CD4-positive, alpha-beta T cell treated with Interleukin-6 for 4 hours (primary cell): Measurements from ENCODE around the gene YWHAH.

ENCODE experiments used
- DNase-seq: peaks from one replicate; pipeline ENCODE4 v3.0.0-alpha.2; 2020; ENCODE audit warnings: mixed read lengths

Gene YWHAH

DNA sequence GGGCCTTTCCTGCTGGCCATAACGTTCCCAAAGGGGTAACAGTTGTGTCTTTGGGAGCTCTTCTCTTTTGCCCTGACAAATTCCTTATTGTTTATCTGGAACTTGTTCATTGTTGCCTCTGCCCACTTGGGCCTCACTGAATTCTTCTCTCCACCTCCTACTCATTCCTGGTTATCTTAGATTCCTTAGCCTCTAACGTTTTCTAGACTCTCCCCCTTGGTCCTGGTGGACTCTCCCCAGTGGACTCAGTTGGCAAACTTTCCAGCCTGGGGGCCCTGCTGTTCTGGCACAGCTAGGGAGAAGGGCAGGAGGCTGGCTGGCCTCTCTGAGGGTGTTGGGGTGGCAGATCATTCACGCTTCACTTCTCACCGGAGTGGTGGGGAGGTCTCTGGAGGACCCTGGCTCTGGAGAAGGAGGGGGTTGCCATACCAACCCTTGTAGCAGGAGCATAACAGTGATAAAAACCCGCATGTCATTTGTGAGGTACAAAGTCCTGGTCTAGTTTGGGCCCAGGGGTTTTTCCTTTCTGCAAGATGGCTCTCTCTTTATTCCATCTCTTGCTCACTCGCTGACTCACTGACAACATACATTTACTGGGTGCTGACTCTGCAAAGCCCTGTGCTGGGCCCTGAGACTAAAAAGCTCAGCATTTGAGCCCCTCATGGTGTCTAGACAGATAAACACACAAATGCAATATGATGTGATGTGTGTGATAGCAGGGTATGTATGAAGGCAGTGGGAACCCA, 39.7 kb downstream of the YWHAH start:
- no peak for DNase-seq

DNA sequence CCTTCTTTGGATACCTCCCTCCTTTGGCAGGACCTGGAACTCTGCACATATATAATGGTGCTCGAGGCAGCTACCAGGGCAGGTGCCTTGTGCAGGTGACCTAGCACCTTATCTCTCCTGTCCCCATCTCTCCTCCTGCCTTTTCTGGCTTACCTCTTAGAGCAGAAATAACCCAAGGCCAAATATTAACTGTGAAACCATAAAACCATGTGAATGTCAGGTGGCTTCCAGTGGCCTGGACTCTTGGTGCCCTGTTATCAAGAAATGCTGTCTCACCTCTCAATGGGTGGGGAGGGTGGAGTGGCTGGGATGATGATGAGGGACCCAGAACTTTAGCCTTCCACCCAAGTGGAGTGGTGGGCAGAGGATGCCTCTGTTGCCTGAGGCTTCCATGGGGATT, 42.9 kb downstream of the YWHAH start:
- DNase-seq = no peak

DNA sequence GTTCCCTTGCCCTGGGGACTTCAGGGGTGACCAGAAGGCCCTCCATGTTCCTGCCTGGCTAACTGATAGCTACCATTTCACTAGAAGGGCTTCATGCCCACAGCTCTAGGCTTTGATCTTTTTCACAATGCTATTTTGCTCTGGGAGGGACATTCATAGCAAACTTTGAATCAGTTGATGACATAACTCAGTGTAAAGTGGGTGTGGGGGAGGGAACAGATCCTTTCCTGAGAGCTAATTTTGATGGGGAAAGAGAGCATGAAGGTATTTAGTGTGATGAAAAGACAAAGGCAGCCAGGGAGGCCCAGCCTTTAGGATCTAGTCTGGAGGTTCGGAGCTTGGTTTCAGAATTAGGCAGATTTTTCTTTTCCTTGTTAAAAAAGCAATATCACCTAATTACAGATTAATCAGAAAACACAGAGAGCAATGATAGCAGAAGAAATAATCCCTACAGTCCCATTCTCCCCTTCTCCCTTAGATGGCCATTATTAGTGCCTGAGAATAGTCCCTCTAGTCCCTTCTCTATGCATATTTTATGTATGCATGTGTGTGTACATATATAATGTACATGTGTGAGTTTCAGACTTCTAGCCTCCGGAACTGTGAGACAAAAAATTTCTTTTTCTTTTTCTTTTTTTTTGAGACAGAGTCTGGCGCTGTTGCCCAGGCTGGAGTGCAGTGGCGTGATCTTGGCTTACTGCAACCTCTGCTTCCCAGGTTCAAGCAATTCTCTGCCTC, 46.9 kb downstream of the YWHAH start:
- no peak for DNase-seq

DNA sequence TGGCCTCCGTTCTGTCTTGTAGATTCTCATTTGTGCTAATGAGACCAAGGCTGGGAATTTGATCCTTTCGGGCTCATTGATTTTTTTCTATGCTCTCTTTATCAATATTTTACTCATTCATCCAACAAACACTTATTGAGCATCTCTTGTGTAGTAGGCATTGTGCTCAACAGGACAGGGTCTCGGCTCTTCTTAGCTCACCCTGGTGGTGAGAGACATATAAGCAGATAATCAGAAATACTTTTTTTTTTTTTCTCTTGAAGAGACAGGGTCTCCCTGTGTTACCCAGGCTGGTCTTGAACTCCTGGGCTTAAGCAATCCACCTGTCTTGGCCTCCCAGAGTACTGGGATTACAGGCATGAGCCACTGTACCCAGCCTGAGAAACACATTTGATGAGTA, 50.7 kb downstream of the YWHAH start:
- no peak for DNase-seq

DNA sequence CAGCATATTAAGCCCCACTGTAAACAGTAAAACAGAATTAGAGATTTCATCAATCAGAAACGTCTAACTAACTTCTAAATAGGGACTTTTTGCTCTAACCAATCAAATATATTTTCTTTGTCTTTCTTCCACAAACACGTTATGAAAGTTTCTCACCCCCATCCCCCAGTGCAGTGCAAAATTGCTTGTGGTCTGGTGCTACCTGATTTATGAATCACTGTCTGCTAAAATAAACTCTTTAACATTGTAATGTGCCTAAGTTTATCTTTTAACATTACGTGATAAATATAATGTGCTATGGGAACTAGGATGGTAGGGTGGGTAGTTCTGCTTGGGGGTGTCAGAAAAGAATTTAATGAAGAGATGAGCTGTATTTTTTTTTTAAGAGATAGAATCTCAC, 51.5 kb downstream of the YWHAH start:
- DNase-seq = no peak

DNA sequence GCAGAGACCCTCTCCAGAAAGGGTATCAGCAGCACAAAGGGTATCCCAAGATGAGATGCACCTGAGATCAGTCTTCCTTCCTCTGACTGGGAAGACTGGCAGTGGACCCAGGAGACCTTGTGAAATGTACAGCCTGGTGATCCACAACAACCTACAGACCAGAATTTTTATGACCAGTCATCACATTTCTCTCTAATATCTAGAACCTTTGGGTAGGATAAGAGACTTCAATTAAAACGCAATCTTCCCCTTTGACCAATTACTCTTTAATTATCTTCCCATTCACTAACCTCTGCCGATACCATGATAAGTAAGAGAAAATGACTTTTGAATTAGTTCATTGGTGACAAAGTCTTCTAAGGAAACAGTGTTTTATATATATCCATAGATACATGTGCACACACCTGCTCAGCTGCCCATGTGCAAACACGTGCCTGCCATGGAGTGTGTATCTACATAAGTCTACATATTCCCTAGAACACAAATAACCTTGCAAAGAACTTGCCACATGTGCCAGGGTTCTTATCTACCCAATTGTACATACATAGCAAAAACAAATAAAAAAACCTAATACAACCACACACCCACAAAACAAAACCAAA, 54.5 kb downstream of the YWHAH start:
- DNase-seq = no peak

DNA sequence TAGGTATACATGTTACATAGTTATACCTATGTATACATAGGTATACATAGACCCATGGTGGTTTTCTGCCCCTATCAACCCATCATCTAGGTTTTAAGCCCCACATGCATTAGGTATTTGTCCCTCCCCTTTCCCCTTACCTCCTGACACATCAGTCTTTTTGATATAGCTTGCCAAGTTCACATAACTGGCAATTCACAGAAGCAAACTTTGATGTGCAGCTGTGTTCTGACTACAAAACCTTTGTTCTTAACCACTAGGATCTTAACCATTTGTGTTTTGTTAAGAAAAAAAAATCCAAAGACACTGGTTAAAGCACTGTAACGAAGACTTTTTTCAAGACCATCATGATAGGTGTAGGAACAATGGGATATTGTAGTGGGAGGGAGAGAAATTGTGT, 55.8 kb downstream of the YWHAH start:
- no peak for DNase-seq

DNA sequence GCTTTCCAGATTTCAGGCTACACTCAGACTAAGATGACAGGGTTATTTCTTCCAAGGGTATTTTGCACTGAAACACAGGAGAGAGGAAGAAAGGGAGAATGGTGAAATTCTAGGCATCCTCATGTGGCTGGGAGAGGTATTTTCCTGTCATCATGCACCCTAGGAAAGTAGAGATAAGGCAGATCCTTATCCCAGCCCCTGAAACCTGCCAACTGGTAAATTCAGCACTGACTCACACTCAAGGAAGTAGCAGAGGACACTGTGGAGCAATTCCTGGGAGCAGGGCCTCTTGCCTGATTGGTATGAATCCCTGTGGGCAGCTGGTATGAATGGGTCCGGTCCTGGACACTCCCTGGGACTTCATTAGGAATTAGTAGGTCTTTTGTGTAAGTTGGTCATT, 61.1 kb downstream of the YWHAH start:
- no peak for DNase-seq
